ENCODE data around the gene KCNN3.

Gene KCNN3

GRCh38 chr1:154877370-154877974, 7.4 kb upstream of the KCNN3 start:
- H3K4me3 ChIP-seq (replicated peaks; ENCODE audit: insufficient read depth, low read length): no peak overlapping the region
- TF ChIP-seq GABPA (IDR thresholded peaks at IDR 0.05; ENCODE audit: low read depth): no peak
- no peak for TF ChIP-seq SPI1 (IDR thresholded peaks at IDR 0.05; ENCODE audit: borderline replicate concordance, low read depth)
- TF ChIP-seq REST (IDR thresholded peaks at IDR 0.05; ENCODE audit: insufficient replicate concordance, low read depth): no peak
- no peak for TF ChIP-seq CTCF (IDR thresholded peaks at IDR 0.05; ENCODE audit: insufficient read depth, low read length)
- TF ChIP-seq POLR2AphosphoS5 (IDR thresholded peaks at IDR 0.05; ENCODE audit: low read depth): no peak
- peaks cover 3% of the 10 kb centered on the region for H3K27me3 ChIP-seq (ENCODE audit: insufficient read depth, poor library complexity, severe bottlenecking)
- DNase-seq (ENCODE audit: low read depth in 1 of 2, low spot score in 1 of 2): no peak
- H3K27ac ChIP-seq (replicated peaks): no peak overlapping the region

DNA sequence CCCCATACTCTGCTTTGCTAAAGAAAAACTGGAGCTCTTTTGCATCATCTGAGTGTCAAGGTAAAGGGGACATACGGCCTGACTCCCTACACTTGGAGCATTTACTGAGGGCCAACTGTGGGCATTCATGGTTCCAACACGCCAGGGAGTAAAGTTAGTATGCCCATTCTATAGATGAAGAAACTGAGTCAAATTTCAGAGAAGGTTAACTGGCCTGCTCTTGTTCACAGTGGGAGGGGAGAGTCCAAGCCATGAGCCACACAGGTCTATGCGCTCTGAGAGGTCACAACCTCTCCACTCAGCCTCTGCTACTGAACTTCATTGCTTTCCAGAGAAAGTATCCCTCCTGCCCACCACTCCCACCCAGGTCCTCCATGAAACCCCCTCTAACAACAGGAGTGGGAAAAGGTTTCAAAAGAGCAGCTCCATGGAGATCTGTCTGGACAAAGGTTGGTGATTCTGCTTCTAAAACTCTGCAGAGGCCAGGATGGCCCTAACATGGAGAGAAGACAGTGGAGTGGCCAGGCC, 6.8 kb upstream of the KCNN3 start:
- peaks cover 3% of the 10 kb centered on the region for H3K27me3 ChIP-seq (ENCODE audit: insufficient read depth, poor library complexity, severe bottlenecking)
- DNase-seq (ENCODE audit: low read depth in 1 of 2, low spot score in 1 of 2): no peak
- no peak for TF ChIP-seq SPI1 (IDR thresholded peaks at IDR 0.05; ENCODE audit: borderline replicate concordance, low read depth)
- no peak for TF ChIP-seq POLR2AphosphoS5 (IDR thresholded peaks at IDR 0.05; ENCODE audit: low read depth)
- no peak for TF ChIP-seq CTCF (IDR thresholded peaks at IDR 0.05; ENCODE audit: insufficient read depth, low read length)
- TF ChIP-seq REST (IDR thresholded peaks at IDR 0.05; ENCODE audit: insufficient replicate concordance, low read depth): no peak
- no peak for TF ChIP-seq GABPA (IDR thresholded peaks at IDR 0.05; ENCODE audit: low read depth)
- no peak overlapping the region for H3K27ac ChIP-seq (replicated peaks)
- H3K4me3 ChIP-seq (replicated peaks; ENCODE audit: insufficient read depth, low read length): no peak overlapping the region

DNA sequence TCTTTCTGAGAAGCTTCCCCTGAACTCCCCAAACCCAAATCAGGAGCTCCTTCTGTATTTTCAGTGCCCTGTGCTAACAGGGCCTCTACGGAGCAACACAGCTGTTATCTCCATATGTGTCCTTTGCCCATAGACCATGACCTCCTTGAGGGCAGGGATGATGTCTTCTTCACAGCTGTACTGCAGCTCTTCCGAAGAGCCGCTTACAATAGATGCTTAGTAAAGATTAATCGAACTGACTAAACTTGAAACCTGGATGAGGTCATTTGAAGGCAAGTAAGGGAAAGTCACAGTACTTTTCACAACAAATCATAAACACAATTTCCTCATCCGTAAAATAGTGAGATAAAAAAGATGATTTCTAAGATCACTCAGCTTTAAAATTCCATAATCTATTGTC, 4.4 kb upstream of the KCNN3 start:
- H3K4me3 ChIP-seq (replicated peaks; ENCODE audit: insufficient read depth, low read length): no peak overlapping the region
- no peak overlapping the region for H3K27ac ChIP-seq (replicated peaks)
- peaks cover 16% of the 10 kb centered on the region for H3K27me3 ChIP-seq (ENCODE audit: insufficient read depth, poor library complexity, severe bottlenecking)
- no peak for DNase-seq (ENCODE audit: low read depth in 1 of 2, low spot score in 1 of 2)
- no peak for TF ChIP-seq REST (IDR thresholded peaks at IDR 0.05; ENCODE audit: insufficient replicate concordance, low read depth)
- no peak for TF ChIP-seq SPI1 (IDR thresholded peaks at IDR 0.05; ENCODE audit: borderline replicate concordance, low read depth)
- TF ChIP-seq GABPA (IDR thresholded peaks at IDR 0.05; ENCODE audit: low read depth): no peak
